Keratinocyte (primary cell): ENCODE data around the gene SAMD3. TPM values are rescaled to one million over a fixed set of nuclear protein-coding genes. Genes with fewer than 3 reads are reported as not detected.

Experiments
- DNase-seq: peaks from one replicate; pipeline ENCODE4 v3.0.0-alpha.2; 2011; ENCODE audit warnings: low read depth, missing footprints, low spot score
- FAIRE-seq: peaks from 2 replicates; lab custom pipeline; 2011; peaks lifted over from hg19 to GRCh38; lab: Jason Lieb, UNC
- H2AFZ ChIP-seq: 2 replicates; pipeline ENCODE4 v1.6.0; 2012; ENCODE audit warnings: low read length, control low read depth, inconsistent platforms; ENCODE audit not compliant: control insufficient read depth
- H3K27ac ChIP-seq: 2 replicates; pipeline ENCODE4 v1.5.1; 2011; ENCODE audit warnings: low read length; ENCODE audit not compliant: control insufficient read depth, insufficient read depth
- H3K27me3 ChIP-seq: 3 replicates; pipeline ENCODE4 v1.6.0; 2011; ENCODE audit warnings: low read length; ENCODE audit not compliant: control insufficient read depth, insufficient read depth; ENCODE audit errors: extremely low read depth
- H3K36me3 ChIP-seq, 2 experiments: 2 replicates in 1 of 2; 3 replicates in 1 of 2; pipeline ENCODE4 v1.5.1; 2011; ENCODE audit warnings: low read length in 2 of 2, mild to moderate bottlenecking in 1 of 2; ENCODE audit not compliant: control insufficient read depth in 2 of 2, insufficient read depth in 2 of 2; ENCODE audit errors: extremely low read depth in 1 of 2
- H3K4me1 ChIP-seq: 3 replicates; pipeline ENCODE4 v1.5.1; 2011; ENCODE audit warnings: low read length; ENCODE audit not compliant: control insufficient read depth, insufficient read depth; ENCODE audit errors: extremely low read depth
- H3K4me2 ChIP-seq: 3 replicates; pipeline ENCODE4 v1.6.0; 2011; ENCODE audit warnings: low read depth, low read length; ENCODE audit not compliant: control insufficient read depth, insufficient read depth; ENCODE audit errors: extremely low read depth
- H3K4me3 ChIP-seq, 3 experiments: fragments of 200-600 bp in 1 of 3; sonication (generic) in 1 of 3; 2 replicates in 2 of 3; 3 replicates in 1 of 3; pipeline ENCODE4 v1.5.1; 2011 to 2016; ENCODE audit warnings: low read length in 3 of 3, mild to moderate bottlenecking in 3 of 3, control low read depth in 2 of 3, inconsistent platforms in 1 of 3, low read depth in 1 of 3, mixed read lengths in 1 of 3, mixed run types in 1 of 3, moderate library complexity in 1 of 3; ENCODE audit not compliant: control insufficient read depth in 2 of 3, insufficient read depth in 2 of 3; ENCODE audit errors: extremely low read depth in 1 of 3
- H3K79me2 ChIP-seq: 2 replicates; pipeline ENCODE4 v1.6.0; 2012; ENCODE audit warnings: low read length; ENCODE audit not compliant: control insufficient read depth, insufficient read depth
- H3K9ac ChIP-seq: 3 replicates; pipeline ENCODE4 v1.6.0; 2011; ENCODE audit warnings: low read length; ENCODE audit not compliant: control insufficient read depth, insufficient read depth; ENCODE audit errors: extremely low read depth
- H3K9me1 ChIP-seq: 3 replicates; pipeline ENCODE4 v1.6.0; 2011; ENCODE audit warnings: low read length; ENCODE audit not compliant: control insufficient read depth, insufficient read depth; ENCODE audit errors: extremely low read depth
- H3K9me3 ChIP-seq: 2 replicates; pipeline ENCODE4 v1.5.1; 2012; ENCODE audit warnings: low read depth, low read length; ENCODE audit not compliant: control insufficient read depth
- H4K20me1 ChIP-seq: 3 replicates; pipeline ENCODE4 v1.6.0; 2011; ENCODE audit warnings: low read length; ENCODE audit not compliant: control insufficient read depth, insufficient read depth; ENCODE audit errors: extremely low read depth
- CTCF ChIP-seq, 3 experiments: IDR thresholded peaks in 1 of 3; conservative IDR thresholded peaks in 1 of 3; optimal IDR thresholded peaks in 1 of 3; 2 replicates in 2 of 3; 3 replicates in 1 of 3; pipeline versions ENCODE3 to v1.5.1; 2011; ENCODE audit warnings: low read length in 3 of 3, mild to moderate bottlenecking in 3 of 3, moderate library complexity in 2 of 3, control low read depth in 1 of 3, inconsistent platforms in 1 of 3; ENCODE audit not compliant: insufficient read depth in 2 of 3; ENCODE audit errors: extremely low read depth in 1 of 3
- EZH2 ChIP-seq: IDR thresholded peaks from one replicate; pipeline ENCODE4 v1.6.1; 2012; ENCODE audit warnings: inconsistent platforms, mild to moderate bottlenecking, low read length, moderate library complexity
- dilution Hi-C: fragments of 300-500 bp; cut with MboI; formaldehyde crosslinking; loops from one replicate; pipeline ENCODE4 v1.7.0; 2020; ENCODE audit warnings: low sequenced_read_pairs; ENCODE audit not compliant: extremely low pct_ligation_motif_present
- polyA plus RNA-seq, 5 experiments: library from polyadenylated mRNA; depleted of rRNA in 3 of 5; stranded (reverse) in 3 of 5; stranded (forward) in 1 of 5; unstranded in 1 of 5; fragments of >200 nt; gene quantifications; 1 replicate in 1 of 5; 2 replicates in 3 of 5; 3 replicates in 1 of 5; pipeline versions ENCODE4 v1.2.1 to v1.2.3, GENCODE V29; 2011 to 2012; ENCODE audit warnings: missing spikeins in 2 of 5, low read depth in 1 of 5, low replicate concordance in 1 of 5

Gene SAMD3
- polyA plus RNA-seq, 1 donor (not counting 4 experiments of a cell fraction or from before 2014, with no cell fraction given), result 5.4 TPM

GRCh38 chr6:130115036-130115435 lies 107.7 kb downstream of the SAMD3 start:
- Histone ChIP-seq H3K27ac (no peak overlapping the region), H3K4me1 (no peaks in the 10 kb centered on the region), H3K36me3 (peaks cover 0 to 2% of the 10 kb centered on the region in 2 experiments), H3K4me3 (no peak overlapping the region), H3K4me2 (no peak overlapping the region), H3K27me3 (no peaks in the 10 kb centered on the region), H2AFZ (no peak overlapping the region), H3K9me3 (no peaks in the 10 kb centered on the region), H3K79me2 (no peaks in the 10 kb centered on the region), H4K20me1 (no peaks in the 10 kb centered on the region), H3K9me1 (no peaks in the 10 kb centered on the region), H3K9ac (no peak overlapping the region)
- dilution Hi-C loops, result no loop called here
- TF ChIP-seq CTCF (optimal IDR thresholded peaks at IDR 0.05 in 1 of 3, IDR thresholded peaks at IDR 0.05 in 1 of 3, conservative IDR thresholded peaks at IDR 0.05 in 1 of 3; ENCODE audit: extremely low read depth in 1 of 3, insufficient read depth in 2 of 3, low read length in 3 of 3) (no peak), EZH2 (no peak)
- DNase-seq (no peak), FAIRE-seq (no peak)

- no peak for FAIRE-seq
- Histone ChIP-seq H2AFZ (no peak overlapping the region), H3K27me3 (no peaks in the 10 kb centered on the region), H3K4me3 (no peak overlapping the region), H3K4me1 (no peaks in the 10 kb centered on the region), H3K36me3 (peaks cover 0 to 2% of the 10 kb centered on the region in 2 experiments), H4K20me1 (no peaks in the 10 kb centered on the region), H3K27ac (no peak overlapping the region), H3K4me2 (no peak overlapping the region), H3K9me3 (no peaks in the 10 kb centered on the region), H3K79me2 (no peaks in the 10 kb centered on the region), H3K9me1 (no peaks in the 10 kb centered on the region), H3K9ac (no peak overlapping the region)
- dilution Hi-C loops, result no loop called here
- no peak for TF ChIP-seq CTCF (optimal IDR thresholded peaks at IDR 0.05 in 1 of 3, IDR thresholded peaks at IDR 0.05 in 1 of 3, conservative IDR thresholded peaks at IDR 0.05 in 1 of 3; ENCODE audit: extremely low read depth in 1 of 3, insufficient read depth in 2 of 3, low read length in 3 of 3)
- no peak for TF ChIP-seq EZH2
- no peak for DNase-seq
These were observed 109.5 kb downstream of the SAMD3 start for GRCh38 chr6:130113201-130113710.
